ENCODE measurements around the gene MTG2. TPM values are rescaled to one million over a fixed set of nuclear protein-coding genes. Genes with fewer than 3 reads are reported as not detected.

Gene MTG2
- total RNA-seq, 1 donor from 2014 or later, result 45.4 TPM

DNA sequence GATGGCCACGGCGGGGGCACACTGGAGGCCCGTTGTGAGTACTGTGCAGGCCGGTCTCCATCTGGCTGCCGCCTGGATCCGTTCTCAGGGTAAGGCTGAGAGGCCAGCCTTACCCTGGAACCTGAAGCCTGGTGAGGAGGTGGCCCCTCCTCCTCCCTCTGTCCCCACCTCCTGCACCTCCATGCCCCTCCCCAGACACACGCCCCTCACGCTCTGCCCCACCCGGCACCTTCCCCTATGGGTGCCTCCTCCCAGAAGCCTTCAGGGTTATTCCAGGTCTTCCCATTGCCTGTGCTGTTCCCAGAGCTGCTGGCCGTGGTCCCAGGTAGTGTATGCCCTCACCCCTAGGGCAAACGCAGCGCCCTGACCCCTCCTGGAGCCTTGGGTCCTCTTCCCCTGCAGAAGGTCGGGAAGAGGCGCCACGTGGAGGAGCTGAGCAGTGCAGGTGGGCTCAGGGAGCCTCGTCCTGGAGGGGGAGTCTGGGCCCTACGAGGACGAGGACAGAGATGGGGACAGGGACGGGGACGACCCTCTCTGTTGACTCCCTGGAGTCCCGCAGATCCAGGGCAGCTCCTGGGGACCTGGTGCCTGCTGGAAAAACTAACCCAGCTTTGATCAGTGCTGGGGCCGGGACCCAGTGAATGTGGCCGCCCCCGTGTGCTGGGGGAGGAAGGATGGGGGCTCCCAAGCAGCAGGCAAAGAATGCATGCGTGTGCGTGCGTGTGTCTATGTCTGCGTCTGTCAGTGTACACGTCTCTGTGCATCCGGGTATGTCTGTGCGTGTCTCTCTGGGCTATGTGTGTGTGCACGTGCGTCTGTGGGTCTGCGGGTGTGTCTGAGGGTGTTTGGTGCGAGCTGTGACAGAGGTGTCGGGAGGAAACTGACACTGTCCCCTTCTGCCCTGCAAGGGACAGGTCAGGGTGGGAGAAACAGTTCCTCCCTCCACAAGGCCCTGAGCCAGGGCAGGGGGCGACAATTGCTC, 45.4 kb downstream of the MTG2 start:
- Mint-ChIP-seq H3K27me3 (ENCODE audit: insufficient read depth) (no peaks in the 10 kb centered on the region), H3K9me3 (no peaks in the 10 kb centered on the region), H3K4me1 (ENCODE audit: low read depth) (no peaks in the 10 kb centered on the region), H3K4me3 (no peak overlapping the region), H3K36me3 (ENCODE audit: low read depth) (no peaks in the 10 kb centered on the region), H3K27ac (no peak overlapping the region)
- intact Hi-C loops (cut with micrococcal nuclease), result no loop called here
- no peak for DNase-seq (ENCODE audit: low spot score)

DNA sequence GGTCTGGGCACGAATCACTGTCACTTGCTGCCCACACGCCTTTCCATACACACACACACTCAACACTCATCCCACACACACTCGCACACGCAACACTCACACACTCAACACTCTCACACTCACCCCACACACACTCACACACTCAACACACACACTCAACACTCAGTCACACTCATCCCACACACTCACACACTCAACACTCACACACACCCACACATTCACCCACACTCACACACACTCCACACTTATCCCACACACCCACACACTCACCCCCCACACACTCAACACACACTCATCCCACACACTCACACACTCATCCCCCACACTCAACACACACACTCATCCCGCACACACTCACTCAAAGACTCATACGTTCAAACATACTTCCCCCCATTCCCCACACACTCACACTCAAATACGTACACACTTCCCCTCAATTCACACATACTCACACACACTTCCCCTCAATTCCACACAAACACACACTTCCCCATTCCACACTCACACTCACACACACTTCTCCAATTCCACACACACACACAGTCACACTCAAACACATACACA, 46.2 kb downstream of the MTG2 start:
- no peaks in the 10 kb centered on the region for H3K4me1 Mint-ChIP-seq (ENCODE audit: low read depth)
- H3K36me3 Mint-ChIP-seq (ENCODE audit: low read depth), result no peaks in the 10 kb centered on the region
- no peak overlapping the region for H3K4me3 Mint-ChIP-seq
- H3K27ac Mint-ChIP-seq, result no peak overlapping the region
- H3K27me3 Mint-ChIP-seq (ENCODE audit: insufficient read depth), result no peaks in the 10 kb centered on the region
- intact Hi-C loops (cut with micrococcal nuclease), result no loop called here
- no peaks in the 10 kb centered on the region for H3K9me3 Mint-ChIP-seq
- no peak for DNase-seq (ENCODE audit: low spot score)

DNA sequence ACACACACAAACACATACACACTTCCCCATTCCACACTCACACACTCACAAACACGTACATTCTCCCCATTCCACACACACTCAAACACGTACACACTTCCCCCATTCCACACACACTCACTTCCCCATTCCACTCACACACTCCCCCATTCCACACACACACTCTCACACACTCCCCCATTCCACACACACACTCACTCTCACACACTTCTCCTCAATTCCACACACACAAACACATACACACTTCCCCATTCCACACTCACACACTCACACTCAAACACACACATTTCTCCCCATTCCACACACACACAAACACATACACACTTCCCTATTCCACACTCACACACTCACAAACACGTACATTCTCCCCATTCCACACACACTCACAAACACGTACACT, 46.8 kb downstream of the MTG2 start:
- no peaks in the 10 kb centered on the region for H3K36me3 Mint-ChIP-seq (ENCODE audit: low read depth)
- no peaks in the 10 kb centered on the region for H3K4me1 Mint-ChIP-seq (ENCODE audit: low read depth)
- H3K4me3 Mint-ChIP-seq, result no peak overlapping the region
- intact Hi-C loops (cut with micrococcal nuclease), result loop anchor here (10.0 kb wide), 1 partner anchor 565 kb away; the partner anchor contains the start of gene MRGBP
- no peaks in the 10 kb centered on the region for H3K27me3 Mint-ChIP-seq (ENCODE audit: insufficient read depth)
- H3K9me3 Mint-ChIP-seq, result no peaks in the 10 kb centered on the region
- no peak overlapping the region for H3K27ac Mint-ChIP-seq
- no peak for DNase-seq (ENCODE audit: low spot score)

DNA sequence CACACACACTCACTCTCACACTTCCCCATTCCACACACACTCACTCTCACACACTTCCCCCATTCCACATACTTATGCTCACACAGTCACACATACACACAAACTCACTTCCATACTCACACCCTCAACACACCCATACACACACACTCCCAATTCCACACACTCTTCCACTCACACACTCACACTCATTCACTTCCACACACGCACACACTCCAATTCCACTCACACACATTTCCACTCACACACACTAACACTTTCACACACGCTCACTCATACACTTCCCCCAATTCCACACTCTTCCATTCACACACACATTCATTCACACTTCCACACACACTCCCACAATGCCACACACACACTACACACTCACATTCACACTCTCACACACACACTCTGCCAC, 47.4 kb downstream of the MTG2 start:
- Mint-ChIP-seq H3K4me3 (no peak overlapping the region), H3K9me3 (no peaks in the 10 kb centered on the region), H3K36me3 (ENCODE audit: low read depth) (no peaks in the 10 kb centered on the region), H3K27ac (no peak overlapping the region), H3K4me1 (ENCODE audit: low read depth) (no peaks in the 10 kb centered on the region), H3K27me3 (ENCODE audit: insufficient read depth) (no peaks in the 10 kb centered on the region)
- DNase-seq (ENCODE audit: low spot score), result no peak
- intact Hi-C loops (cut with micrococcal nuclease), result loop anchor here (10.0 kb wide), 1 partner anchor 565 kb away; the partner anchor contains the start of gene MRGBP

DNA sequence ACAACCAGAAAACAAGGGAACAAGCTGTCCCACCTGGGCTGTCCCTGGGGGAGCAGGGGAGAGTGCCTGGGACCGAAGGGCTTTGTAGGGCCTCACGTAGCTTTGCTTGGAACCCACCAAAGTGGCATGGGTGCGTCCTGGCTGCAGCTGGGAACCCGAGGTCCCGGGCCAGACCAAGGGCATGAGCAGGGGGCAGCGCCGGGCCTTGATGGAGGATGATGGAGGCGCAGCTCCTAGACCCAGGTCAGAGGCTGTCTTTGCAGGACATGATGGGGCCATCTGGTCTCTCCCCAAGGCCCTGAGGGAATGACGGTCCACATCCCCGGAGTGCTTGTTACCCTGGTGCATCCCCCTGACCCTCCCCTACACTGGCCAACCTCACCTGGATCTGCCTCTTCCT, 47.9 kb downstream of the MTG2 start:
- Mint-ChIP-seq H3K36me3 (ENCODE audit: low read depth) (no peaks in the 10 kb centered on the region), H3K9me3 (no peaks in the 10 kb centered on the region), H3K27me3 (ENCODE audit: insufficient read depth) (no peaks in the 10 kb centered on the region), H3K4me3 (no peak overlapping the region), H3K27ac (no peak overlapping the region), H3K4me1 (ENCODE audit: low read depth) (no peaks in the 10 kb centered on the region)
- intact Hi-C loops (cut with micrococcal nuclease), result loop anchor here (10.0 kb wide), 1 partner anchor 564 kb away; the partner anchor contains the start of gene MRGBP
- DNase-seq (ENCODE audit: low spot score), result no peak

DNA sequence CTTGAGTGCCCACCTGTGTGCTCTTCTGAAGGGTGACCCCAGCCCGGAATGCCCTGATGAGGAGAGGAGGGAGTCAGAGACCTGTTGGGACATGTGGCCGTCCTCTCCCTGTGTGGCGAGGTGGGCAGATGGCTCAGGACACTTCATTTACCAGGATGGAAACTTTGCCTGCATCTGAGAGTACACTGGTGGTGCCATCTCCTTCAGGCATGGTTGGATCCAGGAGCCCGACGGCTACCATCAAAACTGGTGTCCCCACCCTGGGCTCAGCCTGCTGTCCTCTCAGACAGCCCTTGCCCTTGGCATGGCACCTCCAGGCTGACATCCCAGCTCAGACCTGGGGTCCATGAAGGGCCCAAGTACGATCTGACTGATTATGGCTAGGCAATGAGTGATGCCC, 48.5 kb downstream of the MTG2 start:
- intact Hi-C loops (cut with micrococcal nuclease), result loop anchor here (10.0 kb wide), 1 partner anchor 564 kb away; the partner anchor contains the start of gene MRGBP
- no peak overlapping the region for H3K4me3 Mint-ChIP-seq
- no peaks in the 10 kb centered on the region for H3K4me1 Mint-ChIP-seq (ENCODE audit: low read depth)
- DNase-seq (ENCODE audit: low spot score), result no peak
- no peak overlapping the region for H3K27ac Mint-ChIP-seq
- no peaks in the 10 kb centered on the region for H3K9me3 Mint-ChIP-seq
- no peaks in the 10 kb centered on the region for H3K27me3 Mint-ChIP-seq (ENCODE audit: insufficient read depth)
- no peaks in the 10 kb centered on the region for H3K36me3 Mint-ChIP-seq (ENCODE audit: low read depth)

DNA sequence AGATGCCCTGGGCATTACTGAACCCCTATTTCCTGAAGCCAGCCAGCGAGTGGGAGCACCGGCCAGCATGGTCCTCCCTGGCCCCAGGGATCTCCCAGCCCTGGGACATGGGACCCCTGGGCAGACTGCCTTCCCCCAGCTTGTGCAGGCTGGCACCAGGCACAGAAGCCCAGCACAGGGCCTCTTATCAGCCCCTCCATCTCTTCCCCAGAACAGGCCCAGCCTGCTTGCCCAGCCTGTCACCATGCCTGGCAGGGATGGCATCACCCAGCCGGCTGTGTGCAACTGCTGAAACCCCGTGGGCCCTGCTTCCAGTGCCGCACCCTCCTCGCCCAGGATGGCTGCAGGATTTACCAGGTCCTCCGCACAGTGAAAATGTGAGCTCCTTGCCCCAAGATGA, 49.4 kb downstream of the MTG2 start:
- no peak for DNase-seq (ENCODE audit: low spot score)
- no peak overlapping the region for H3K4me3 Mint-ChIP-seq
- no peaks in the 10 kb centered on the region for H3K36me3 Mint-ChIP-seq (ENCODE audit: low read depth)
- no peak overlapping the region for H3K27ac Mint-ChIP-seq
- no peaks in the 10 kb centered on the region for H3K27me3 Mint-ChIP-seq (ENCODE audit: insufficient read depth)
- intact Hi-C loops (cut with micrococcal nuclease), result loop anchor here (10.0 kb wide), 1 partner anchor 563 kb away; the partner anchor contains the start of gene MRGBP
- H3K9me3 Mint-ChIP-seq, result no peaks in the 10 kb centered on the region
- H3K4me1 Mint-ChIP-seq (ENCODE audit: low read depth), result no peaks in the 10 kb centered on the region

DNA sequence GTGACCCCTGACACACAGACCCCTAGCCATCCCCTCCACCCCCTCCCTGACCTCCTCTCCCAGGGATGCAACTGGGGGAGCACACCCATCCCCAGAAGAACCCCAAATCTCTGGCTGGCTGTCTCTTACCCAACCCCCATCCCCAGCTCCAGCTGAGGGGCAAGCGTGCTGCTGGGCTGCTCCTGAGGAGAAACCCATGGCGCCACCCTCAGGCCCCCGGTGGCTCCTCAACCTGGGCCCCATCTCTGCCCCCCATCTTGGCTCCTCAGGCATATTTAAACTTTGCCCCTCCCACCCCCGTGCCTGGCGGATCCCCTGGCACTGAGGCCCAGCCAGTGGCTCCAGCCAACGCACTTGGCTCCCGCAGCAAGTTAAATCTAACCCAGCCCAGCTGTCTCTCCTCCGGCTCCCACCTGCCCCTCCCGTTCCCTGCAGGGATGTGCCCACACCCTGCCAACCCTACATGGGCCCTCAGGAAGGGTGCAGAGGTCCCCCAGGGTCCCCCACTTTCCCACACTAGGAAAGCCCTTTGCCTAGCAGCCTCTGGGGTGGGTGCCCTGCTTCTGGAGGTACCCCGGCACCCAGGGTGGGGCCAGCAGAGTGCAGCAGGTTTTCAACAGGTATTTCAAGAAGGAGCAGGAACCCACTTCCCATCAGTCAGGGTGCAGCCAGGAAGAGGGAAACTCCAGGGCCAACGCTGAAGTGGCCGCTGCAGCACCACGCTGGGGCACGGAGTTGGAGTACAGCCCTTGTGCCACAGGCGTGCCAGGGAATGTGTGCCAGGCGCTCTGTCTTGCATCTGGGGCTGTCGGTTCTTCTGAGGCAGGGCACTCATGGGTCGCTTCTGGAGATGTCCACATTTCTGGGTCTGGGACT, 50.2 kb downstream of the MTG2 start:
- no peak overlapping the region for H3K27ac Mint-ChIP-seq
- intact Hi-C loops (cut with micrococcal nuclease), result loop anchor here (10.0 kb wide), 1 partner anchor 562 kb away; the partner anchor contains the start of gene MRGBP
- H3K36me3 Mint-ChIP-seq (ENCODE audit: low read depth), result no peaks in the 10 kb centered on the region
- peaks cover 5% of the 10 kb centered on the region for H3K4me1 Mint-ChIP-seq (ENCODE audit: low read depth)
- no peaks in the 10 kb centered on the region for H3K27me3 Mint-ChIP-seq (ENCODE audit: insufficient read depth)
- H3K9me3 Mint-ChIP-seq, result no peaks in the 10 kb centered on the region
- DNase-seq (ENCODE audit: low spot score), result no peak
- no peak overlapping the region for H3K4me3 Mint-ChIP-seq

DNA sequence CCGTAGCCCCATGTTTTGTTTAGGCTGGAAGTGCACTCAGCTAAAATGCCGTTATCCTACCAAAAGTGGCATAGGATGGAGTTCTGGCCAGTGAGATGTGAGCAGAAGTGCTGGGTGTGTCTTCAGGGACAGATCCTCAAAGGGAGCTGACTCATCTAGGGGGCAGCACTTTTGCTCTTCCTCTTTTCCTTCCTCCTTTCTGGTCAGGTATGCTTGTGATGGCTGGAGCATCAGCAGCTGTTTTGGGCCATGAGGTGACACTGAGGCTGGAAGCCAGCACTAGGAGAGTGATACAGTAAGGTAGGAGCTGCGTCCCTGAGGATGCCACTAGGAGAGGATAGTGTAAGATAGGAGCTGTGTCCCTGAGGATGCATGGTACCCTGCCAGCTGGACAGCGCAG, 50.9 kb downstream of the MTG2 start:
- H3K27me3 Mint-ChIP-seq (ENCODE audit: insufficient read depth), result no peaks in the 10 kb centered on the region
- intact Hi-C loops (cut with micrococcal nuclease), result loop anchor here (10.0 kb wide), 1 partner anchor 561 kb away; the partner anchor contains the start of gene MRGBP

DNA sequence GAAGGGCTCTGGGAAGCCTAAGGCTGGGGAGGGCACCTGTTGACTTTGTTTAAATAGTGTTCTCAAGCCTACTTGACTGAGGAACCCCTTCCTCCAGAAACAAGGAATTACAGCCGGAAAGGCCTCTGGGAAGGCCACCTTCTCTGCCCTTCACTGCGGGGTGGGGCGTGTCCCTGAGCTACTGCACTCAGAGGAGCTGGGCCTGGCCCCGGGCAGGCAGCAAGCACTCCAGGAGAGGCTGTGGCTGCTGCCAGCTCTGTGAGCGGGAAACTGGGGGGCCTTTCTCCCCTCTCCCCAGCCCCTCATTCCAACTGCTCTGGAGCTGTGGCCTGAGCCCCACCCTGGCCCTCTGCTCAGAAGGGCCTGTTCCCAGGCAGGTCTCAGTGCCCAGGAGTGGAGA, 51.5 kb downstream of the MTG2 start:
- no peaks in the 10 kb centered on the region for H3K27me3 Mint-ChIP-seq (ENCODE audit: insufficient read depth)
- no peak overlapping the region for H3K4me3 Mint-ChIP-seq
- DNase-seq (ENCODE audit: low spot score), result no peak
- H3K36me3 Mint-ChIP-seq (ENCODE audit: low read depth), result no peaks in the 10 kb centered on the region
- peaks cover 6% of the 10 kb centered on the region for H3K4me1 Mint-ChIP-seq (ENCODE audit: low read depth)
- intact Hi-C loops (cut with micrococcal nuclease), result loop anchor here (10.0 kb wide), 1 partner anchor 560 kb away; the partner anchor contains the start of gene MRGBP
- H3K27ac Mint-ChIP-seq, result no peak overlapping the region
- H3K9me3 Mint-ChIP-seq, result no peaks in the 10 kb centered on the region

More for the DNA sequence above, 50.9 kb downstream of the MTG2 start:
- no peak for DNase-seq (ENCODE audit: low spot score)
- H3K4me3 Mint-ChIP-seq, result no peak overlapping the region
- no peaks in the 10 kb centered on the region for H3K36me3 Mint-ChIP-seq (ENCODE audit: low read depth)
- H3K27ac Mint-ChIP-seq, result no peak overlapping the region
- H3K4me1 Mint-ChIP-seq (ENCODE audit: low read depth), result peaks cover 6% of the 10 kb centered on the region
- H3K9me3 Mint-ChIP-seq, result no peaks in the 10 kb centered on the region

DNA sequence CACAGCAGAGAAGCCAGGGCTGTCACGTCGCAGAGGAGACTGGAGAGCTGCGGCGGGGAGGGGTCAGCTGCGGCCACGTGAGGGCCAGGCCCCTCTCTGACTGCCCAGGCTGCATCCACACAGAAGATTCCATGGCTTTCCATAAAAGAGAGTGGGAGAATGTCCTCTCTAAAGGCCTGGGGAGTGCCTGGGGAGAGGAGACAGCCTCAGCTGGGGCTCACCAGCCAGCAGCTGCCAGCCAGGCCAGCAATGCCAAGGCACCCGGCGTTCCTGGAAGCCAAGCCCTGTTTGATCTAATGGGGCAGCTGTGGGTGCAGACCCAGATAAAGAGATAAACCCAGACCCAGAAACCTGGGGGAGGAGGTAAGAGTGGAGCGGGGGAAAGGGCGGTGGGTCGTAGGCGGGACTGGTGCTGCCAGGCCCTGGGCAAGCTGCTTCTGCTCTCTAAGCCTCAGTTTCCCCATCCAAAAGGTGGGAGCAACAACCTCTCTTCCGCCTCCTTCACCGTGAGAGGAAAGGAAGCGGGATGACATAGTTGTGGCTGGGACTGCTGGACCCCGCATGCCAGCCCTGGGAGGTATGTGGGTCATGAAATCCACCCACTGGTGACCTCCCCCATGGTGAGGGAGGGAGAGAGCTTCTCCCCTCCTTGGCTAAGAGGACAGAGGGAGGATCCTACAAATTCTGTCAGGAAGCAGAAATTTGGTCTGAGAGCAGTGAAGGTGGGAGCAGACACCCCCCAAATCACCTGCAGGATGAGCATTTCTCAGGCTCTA, 52.4 kb downstream of the MTG2 start:
- intact Hi-C loops (cut with micrococcal nuclease), result loop anchor here (5.0 to 10.0 kb wide), 4 partner anchors 93 to 1037 kb away; partner anchors contain the start of genes ARFGAP1, MRGBP, PSMA7 and SLCO4A1
- H3K4me3 Mint-ChIP-seq, result no peak overlapping the region
- no peak overlapping the region for H3K27ac Mint-ChIP-seq
- H3K9me3 Mint-ChIP-seq, result no peaks in the 10 kb centered on the region
- DNase-seq (ENCODE audit: low spot score), result no peak
- no peaks in the 10 kb centered on the region for H3K36me3 Mint-ChIP-seq (ENCODE audit: low read depth)
- H3K4me1 Mint-ChIP-seq (ENCODE audit: low read depth), result peaks cover 6% of the 10 kb centered on the region
- no peaks in the 10 kb centered on the region for H3K27me3 Mint-ChIP-seq (ENCODE audit: insufficient read depth)

DNA sequence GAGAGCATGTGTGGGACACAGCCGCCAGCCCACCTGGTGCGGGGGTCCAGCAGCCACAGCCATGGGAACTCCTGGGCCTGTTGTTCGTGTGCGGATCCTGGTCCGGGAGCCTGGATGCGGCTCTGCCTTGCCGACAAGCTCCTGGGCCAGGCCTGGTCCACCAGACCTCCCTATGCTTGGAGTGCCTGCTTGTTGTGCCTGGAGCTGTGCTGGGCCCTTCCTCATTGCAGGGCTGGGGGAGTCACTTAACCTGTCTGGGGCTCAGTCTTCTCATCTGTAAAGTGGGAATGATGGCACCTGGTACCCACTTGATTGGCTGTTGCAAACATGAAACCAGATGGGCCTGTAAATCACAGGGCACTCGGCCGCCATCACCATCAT, 52.9 kb downstream of the MTG2 start:
- H3K27ac Mint-ChIP-seq, result no peak overlapping the region
- intact Hi-C loops (cut with micrococcal nuclease), result loop anchor here (5.0 to 10.0 kb wide), 4 partner anchors 93 to 1037 kb away; partner anchors contain the start of genes ARFGAP1, MRGBP, PSMA7 and SLCO4A1

More for the DNA sequence above, 52.9 kb downstream of the MTG2 start:
- Mint-ChIP-seq H3K27me3 (ENCODE audit: insufficient read depth) (no peaks in the 10 kb centered on the region), H3K4me1 (ENCODE audit: low read depth) (peaks cover 6% of the 10 kb centered on the region), H3K4me3 (no peak overlapping the region), H3K9me3 (no peaks in the 10 kb centered on the region), H3K36me3 (ENCODE audit: low read depth) (no peaks in the 10 kb centered on the region)
- DNase-seq (ENCODE audit: low spot score), result no peak
